Measurements from ENCODE around the gene ZP1. TPM values are rescaled to one million over a fixed set of nuclear protein-coding genes. Genes with fewer than 3 reads are reported as not detected.

The ZP1 gene
- total and polyA plus RNA-seq, 2 of the 4 experiments (the other 2 are of a cell fraction): 0.18 to 1.6 TPM

- Histone ChIP-seq H2AK9ac (replicated peaks; ENCODE audit: low read depth, low read length, poor library complexity) (no peak overlapping the region), H3K56ac (ENCODE audit: extremely low read depth, insufficient read depth, low read length) (no peak overlapping the region), H3K4me1 (ENCODE audit: control insufficient read depth, insufficient read depth, low read length) (peaks cover 25% of the 10 kb centered on the region), H3K9me3 (ENCODE audit: control insufficient read depth, insufficient read depth, low read length) (no peaks in the 10 kb centered on the region), H2AK5ac (ENCODE audit: low read depth, low read length) (no peak overlapping the region), H4K5ac (ENCODE audit: low read depth, low read length) (no peak overlapping the region), H4K91ac (ENCODE audit: insufficient read depth, low read depth, low read length) (no peak overlapping the region), H3K4ac (ENCODE audit: low read depth, low read length) (no peak overlapping the region), H4K8ac (ENCODE audit: low read depth in 2 of 2, low read length in 2 of 2) (no peak overlapping the region), H3K4me3 (ENCODE audit: insufficient read depth, low read depth, low read length) (no peak overlapping the region), H2BK20ac (ENCODE audit: low read depth, low read length) (no peak overlapping the region), H3K14ac (replicated peaks; ENCODE audit: low read depth, low read length) (no peak overlapping the region), H3K27ac (ENCODE audit: insufficient read depth, low read length) (no peak overlapping the region), H2AFZ (replicated peaks; ENCODE audit: low read length, poor library complexity) (no peak overlapping the region), H3K9me1 (ENCODE audit: insufficient read depth, low read length) (peaks cover 11% of the 10 kb centered on the region), H2BK15ac (ENCODE audit: low read depth, low read length) (no peak overlapping the region), H4K20me1 (ENCODE audit: insufficient read depth, low read length) (0 out of 2 replicates have a peak, but pooled peaks cover 12% of the 10 kb centered on the region), H2BK5ac (ENCODE audit: low read depth, low read length, poor library complexity, severe bottlenecking) (no peak overlapping the region), H3K27me3 (ENCODE audit: control insufficient read depth, insufficient read depth, low read length) (no peaks in the 10 kb centered on the region), H3K36me3 (ENCODE audit: control insufficient read depth, insufficient read depth, low read length) (peaks cover 15% of the 10 kb centered on the region), H3K79me1 (ENCODE audit: low read depth in 1 of 2, low read length in 2 of 2) (peaks cover 19 to 53% of the 10 kb centered on the region in 2 experiments), H3K9ac (ENCODE audit: low read depth, low read length) (no peak overlapping the region), H2BK120ac (ENCODE audit: low read depth, low read length) (no peak overlapping the region), H3K18ac (ENCODE audit: low read depth, low read length) (no peak overlapping the region), H3K23ac (ENCODE audit: low read depth, low read length) (no peak overlapping the region), H3K4me2 (ENCODE audit: low read depth, low read length) (peak overlapping the region; percentile 72)
- BruUV-seq (replicated peaks): no TSS peak
- ATAC-seq (ENCODE audit: low read depth) (no peak), DNase-seq (no peak)
- ChIA-PET CTCF (no interaction called here), POLR2A (ENCODE audit: unreplicated experiment) (no interaction called here)
- in situ Hi-C loops (cut with MboI; ENCODE audit: low sequenced_read_pairs) (no loop called here), intact Hi-C loops (cut with micrococcal nuclease) (no loop called here), dilution Hi-C loops (cut with HindIII; ENCODE audit: low sequenced_read_pairs, unreplicated experiment) (no loop called here)
- no peak for TF ChIP-seq CTCF (conservative IDR thresholded peaks at IDR 0.05; ENCODE audit: low read depth, low read length)
- no peak for TF ChIP-seq BHLHE40 (IDR thresholded peaks at IDR 0.05; ENCODE audit: low read depth, low read length)
- no peak for TF ChIP-seq MXI1 (IDR thresholded peaks at IDR 0.05; ENCODE audit: borderline replicate concordance, low read depth, low read length)
- WGBS, 2 experiments (ENCODE audit: extremely low coverage in 2 of 2, insufficient read length in 1 of 2): 37% methylated on average over 3 of the region's 4 CpGs; no CpG with 5 or more reads in 1 of the 2 experiments
Observed at GRCh38 chr11:60844870-60845221, 22.5 kb upstream of the ZP1 start.
